HG02678 (cell line): ENCODE results near the gene HOXA13.

Experiments
- ATAC-seq: cut with Tn5 transposase; IDR thresholded peaks from one replicate; pipeline ENCODE4 v1.9.1; 2021; ENCODE audit warnings: mild to moderate bottlenecking, moderate library complexity; ENCODE audit not compliant: unreplicated experiment

The HOXA13 gene

DNA sequence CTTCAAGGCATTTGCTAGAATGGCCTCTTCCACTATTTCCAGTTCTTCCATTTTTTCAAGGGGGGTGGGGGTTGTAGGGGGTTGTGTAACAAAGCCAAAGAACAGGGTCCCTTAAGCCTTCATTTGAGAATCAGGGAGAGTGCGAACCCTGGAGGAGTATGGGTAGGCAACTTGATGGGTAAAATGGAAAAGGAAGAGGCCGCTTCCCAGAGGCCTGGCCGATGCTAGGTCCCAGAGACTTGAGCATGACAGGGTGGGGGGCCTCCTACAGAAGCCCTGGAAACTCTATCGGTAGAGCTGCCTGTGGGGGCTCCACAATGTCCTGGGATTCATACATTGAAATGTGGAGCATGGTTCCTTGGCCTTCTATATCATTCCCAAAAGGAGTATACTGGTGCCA is 9.1 kb upstream of the HOXA13 start:
- no peak for ATAC-seq

DNA sequence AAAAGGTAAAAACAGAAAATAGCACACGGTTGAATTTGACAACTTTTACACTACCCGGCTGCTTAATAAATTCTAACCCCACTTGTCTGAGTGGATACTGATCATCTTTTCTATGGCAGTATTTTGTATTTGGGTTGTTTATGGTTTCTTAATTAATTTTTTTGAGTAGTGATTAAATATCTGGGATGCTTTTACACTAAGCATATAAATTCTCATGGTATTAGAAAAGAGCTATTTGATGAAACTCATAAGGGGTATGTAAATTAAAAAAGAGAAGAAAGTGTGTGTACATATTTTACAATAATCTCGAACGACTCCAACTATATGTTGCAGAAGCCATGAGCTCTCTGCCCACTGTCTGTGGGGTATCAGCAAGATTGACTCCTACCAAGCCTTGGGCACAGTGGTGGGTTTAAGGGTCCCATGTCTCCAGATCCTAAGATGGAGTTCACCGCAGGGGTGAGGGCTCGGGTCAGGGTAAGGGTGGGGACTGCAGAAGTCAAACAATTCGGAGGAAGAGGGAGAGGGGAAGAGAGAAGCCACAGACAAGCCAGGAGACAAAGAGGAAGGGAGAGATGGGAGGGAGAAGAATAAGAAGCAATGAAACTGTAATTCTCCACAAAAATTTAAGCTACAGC is 7.6 kb upstream of the HOXA13 start:
- no peak for ATAC-seq

DNA sequence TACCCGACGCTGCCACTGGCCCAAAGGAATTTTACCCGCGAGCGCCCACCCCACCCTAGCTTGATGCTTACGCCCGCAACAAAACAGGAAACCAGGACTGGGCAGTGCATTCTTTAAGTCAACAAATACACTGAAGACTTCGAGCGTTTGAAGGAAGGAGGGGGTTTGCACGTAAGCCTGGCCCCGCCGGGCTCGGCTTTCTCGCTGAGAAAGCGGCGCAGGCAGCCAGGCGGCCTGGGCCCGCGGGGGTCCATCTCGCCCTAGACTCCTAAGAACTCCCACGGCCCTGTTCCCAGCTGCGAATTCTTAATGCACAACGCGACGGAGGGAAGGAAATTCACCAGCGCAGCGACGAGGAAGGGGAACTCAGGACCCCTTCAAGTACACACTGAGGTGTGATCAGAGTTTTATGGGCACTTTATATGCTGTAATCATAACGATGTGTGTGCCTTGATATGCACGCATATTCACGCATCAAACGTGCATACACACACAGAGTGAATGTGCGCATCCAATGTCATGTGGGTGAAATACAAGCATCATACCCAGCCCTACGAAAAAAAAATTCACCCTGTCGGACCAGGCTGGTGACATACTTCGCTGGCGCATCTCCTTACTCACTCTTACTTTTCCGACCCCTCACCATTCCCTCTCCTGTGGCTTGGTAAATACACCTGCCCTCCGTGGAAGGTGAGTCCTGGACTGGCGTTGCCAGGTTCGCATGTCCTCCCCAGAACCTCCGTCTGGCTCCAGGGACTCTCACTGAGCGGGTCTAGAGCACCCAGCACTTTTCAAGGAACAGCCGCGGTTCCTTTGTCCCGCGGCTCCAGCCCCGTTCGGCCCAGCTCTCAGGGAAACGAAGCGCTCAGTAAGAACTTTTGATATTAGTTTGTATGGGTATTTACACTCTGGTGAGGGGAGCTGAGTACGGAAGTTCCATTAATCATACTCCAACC is 5.7 kb upstream of the HOXA13 start:
- no peak for ATAC-seq

DNA sequence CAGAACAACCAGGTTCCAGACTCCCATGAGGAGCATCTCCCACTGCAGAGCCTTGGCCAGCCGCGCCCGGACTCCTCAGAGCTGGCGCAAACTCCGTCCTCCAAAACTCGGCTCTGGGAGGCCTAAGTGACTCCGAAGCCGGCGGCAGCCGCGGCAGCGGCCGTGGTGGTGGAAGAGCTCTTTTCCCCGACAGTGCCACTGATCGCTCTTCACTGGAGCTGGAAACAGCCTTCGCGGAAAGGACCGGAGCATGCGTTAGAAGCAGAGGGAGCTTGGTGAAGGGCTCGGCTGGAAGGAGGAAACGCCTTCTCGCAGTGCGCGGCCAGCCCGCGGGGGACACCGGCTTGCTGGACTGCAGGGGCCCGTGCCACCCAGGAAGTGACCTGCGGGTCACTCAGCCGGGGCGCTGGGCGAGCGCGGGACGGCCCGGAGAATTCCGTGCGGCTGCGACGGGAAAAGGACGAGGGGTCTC is 5.0 kb upstream of the HOXA13 start:
- ATAC-seq: no peak

DNA sequence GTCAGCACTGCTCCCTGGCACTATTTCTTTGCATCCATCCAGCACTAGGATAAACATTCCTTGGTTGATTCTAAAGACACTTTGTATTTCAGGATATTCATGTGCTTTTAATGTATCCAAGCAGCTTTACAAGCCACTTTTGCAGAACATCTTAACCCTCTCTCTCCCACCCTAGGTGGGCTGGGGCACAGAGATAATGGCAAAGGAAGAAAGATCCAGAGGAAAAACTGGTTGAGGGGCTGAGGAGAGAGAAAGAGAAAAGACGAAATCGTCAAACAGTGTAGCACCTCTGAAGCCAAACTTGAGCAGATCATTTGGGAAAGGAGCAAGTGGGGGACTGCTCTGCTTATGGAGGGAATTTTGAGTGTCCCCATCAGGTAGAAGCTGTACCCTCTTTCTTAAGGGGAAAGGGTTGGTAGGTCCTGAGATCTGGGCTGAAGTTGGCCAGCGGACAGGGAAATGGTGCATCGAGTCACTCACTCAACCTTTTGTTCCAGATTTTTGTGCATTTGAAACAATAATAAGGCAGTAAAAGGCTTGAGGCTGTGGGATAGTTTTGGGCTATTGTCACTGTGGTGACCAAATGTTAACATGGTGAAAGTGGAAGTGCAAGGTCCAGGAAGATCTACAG is 4.2 kb upstream of the HOXA13 start:
- ATAC-seq: no peak

DNA sequence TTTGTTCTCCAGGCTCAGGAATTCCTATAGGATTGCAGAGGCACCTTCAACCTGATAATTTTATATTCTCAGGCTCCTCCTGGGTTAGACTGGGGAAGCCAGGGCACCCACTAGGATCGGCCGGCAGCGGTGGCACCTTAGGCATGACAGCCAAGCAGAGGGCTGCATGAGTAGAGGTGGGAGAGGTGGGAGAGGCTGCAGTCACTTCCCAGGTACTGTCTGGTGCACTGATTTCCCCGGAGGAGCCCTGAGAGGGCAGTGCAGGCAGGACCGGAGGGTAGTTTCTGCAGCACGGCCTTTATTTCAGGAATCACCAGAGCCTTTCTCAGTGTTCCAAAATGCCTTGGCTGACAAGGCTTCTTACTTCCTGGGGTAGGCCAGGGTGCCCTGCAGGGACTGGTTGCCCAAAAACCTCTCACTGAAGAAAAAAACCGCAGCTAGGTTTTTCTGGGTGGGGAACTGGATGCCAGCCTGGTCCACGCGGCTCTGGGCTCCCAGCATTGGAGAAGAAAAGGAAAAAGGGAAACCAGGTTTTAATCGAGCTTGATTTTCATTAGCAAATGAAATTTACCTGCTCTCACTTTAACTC is 3.6 kb upstream of the HOXA13 start:
- no peak for ATAC-seq

DNA sequence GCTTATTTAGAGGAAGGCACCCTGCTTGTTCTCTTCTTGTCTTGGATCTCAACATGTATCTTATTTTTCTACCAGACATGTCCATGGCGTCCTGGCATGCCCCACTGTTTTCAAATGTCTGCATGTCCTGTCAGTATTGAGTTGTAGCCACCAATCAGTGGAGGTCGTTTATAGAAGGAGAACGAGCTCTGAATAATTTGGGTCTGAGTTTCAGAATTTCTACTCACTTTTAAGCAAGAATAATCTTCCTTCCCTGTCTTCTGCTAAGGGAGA is 2.9 kb upstream of the HOXA13 start:
- ATAC-seq: no peak

DNA sequence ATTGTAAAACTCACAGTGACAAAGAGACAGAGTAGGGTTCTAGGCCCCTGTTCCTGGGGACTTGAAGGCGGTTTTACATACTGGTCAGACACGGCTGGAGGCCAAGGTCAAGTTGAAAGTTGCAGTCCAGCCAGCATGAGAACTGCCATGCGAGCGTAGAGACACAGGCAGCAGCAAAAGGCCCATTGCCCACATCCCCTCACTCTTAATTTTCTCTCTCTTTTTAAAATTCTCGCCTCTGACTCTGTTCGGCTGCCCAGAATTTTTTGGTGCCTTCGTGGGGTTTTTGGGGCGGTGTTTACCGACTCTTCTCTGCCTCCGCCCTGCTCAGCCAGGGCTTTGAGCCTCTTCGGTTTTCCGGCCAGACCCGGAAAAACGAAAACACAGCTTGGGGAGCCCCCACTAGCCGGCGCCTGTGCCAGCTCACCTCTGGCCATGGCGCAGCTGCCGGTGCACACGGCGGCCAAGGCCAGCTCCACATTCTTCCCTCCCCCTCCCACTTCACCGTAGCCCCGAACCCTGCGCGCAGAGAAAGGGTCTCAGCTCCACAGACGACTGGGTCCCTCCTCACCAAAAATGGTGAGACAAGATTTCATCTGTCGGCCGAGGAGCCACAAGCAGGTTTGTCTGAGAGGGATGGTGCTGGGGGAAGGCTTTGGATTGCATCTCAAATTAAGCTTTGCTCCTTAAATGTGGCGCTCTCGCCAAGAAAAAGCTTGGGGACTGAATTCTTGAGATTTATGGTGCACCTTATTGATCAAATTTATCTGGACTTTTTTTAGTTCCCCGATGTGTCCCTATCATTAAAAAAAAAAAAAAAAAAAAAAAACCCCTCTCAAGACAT is 2.3 kb upstream of the HOXA13 start:
- no peak for ATAC-seq

DNA sequence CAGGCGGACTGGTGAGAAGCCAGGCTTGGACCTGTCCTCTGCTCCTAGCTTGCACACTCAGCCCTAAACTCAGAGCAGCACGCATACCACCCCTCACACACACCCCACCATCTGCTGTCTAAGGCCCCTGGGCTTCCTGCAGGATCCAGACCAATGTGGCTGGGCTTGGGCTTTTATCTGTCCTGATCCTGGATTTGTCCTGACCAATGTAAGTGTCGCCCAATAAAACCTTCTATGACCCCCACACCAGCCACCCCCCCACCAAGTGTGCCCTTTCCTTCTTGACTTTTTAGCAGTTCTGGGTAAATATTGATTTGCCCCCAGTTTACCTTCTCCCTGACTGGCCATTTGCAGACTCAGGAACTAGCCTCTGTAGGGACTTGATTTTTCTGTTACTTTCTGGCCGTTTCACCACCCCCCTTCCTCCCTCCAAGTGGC is 1.7 kb upstream of the HOXA13 start:
- no peak for ATAC-seq

DNA sequence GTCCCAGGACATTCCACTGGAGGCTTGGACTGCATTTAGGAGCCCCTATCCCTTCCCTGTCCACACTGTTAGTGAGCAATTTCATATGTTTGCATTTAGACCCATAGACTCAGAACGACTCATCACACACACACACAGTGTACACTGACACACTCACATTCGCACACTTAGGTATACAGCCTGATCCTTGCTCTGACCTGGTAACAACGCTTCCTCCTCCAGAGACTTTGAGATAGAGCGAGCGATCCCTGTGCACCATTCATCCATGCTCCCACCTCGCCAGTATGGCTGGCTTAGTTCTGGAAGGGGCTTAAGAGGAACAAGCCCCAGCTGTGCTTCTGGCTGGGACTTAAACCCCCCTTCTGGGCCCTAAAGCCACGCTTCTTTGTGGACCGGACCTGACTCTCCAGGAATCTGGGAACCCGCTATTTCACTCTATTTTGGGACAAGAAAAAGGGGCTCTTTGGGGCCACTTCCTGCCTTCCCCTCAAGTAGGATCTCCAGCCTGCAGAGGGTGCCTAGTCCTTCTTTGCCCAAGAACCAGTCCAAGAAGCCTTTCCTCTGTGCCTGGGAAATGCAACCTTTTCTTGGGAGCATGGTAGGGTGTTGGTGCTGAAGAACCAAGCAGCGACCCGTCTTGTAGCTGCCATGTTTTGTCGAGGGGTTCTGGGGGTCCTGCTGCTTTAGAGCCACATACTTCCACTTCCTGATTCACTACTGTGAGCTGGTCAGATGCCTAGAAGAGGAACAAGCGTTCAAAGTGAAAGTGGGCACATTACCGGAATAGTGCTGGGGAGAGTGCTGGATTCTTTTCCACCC is 1.1 kb upstream of the HOXA13 start:
- ATAC-seq: no peak

DNA sequence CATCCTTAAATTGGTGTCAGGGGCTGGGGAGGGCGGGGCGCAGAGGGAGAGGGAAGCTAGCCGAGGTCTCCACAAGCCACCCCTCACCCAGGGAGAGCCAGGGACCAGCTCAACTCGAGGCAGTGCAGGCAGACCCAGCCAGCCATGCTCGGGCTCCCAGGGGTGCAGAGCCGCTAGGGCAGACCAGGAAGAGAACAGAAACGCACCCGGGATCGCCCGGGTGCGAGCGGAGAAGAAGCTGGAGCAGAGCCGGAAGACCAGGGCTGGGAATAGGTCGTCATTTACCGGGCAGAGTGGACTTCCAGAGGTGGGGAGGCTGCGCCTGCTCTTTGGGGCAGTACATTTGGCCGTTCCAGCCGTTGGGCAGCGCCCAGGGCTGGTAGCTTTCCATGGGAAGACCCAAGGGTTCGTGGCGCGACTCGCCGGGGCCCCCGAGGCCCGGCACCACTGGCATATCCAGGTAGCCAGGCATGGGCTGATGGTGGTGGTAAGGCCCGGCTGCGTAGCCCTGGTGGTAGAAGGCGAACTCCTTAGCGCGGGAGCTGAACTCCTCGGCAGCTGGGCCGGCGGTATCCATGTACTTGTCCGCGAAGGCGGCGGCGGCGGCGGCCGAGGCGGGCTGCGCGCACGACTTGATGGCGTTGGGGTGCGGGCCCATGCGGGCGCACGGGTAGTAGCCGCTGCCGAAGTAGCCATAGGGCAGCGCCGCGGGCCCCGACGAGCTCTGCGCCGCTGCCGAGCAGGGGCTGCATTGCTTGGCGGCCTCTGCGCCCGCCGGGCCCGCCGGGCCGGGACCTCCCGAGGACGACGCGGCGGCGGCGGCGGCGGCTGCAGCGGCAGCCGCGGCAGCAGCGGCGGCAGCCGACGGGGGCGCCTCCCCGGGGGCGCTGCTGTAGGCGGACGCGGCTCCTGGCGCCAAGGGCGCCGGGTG is 755 bp downstream of the HOXA13 start:
- no peak for ATAC-seq

DNA sequence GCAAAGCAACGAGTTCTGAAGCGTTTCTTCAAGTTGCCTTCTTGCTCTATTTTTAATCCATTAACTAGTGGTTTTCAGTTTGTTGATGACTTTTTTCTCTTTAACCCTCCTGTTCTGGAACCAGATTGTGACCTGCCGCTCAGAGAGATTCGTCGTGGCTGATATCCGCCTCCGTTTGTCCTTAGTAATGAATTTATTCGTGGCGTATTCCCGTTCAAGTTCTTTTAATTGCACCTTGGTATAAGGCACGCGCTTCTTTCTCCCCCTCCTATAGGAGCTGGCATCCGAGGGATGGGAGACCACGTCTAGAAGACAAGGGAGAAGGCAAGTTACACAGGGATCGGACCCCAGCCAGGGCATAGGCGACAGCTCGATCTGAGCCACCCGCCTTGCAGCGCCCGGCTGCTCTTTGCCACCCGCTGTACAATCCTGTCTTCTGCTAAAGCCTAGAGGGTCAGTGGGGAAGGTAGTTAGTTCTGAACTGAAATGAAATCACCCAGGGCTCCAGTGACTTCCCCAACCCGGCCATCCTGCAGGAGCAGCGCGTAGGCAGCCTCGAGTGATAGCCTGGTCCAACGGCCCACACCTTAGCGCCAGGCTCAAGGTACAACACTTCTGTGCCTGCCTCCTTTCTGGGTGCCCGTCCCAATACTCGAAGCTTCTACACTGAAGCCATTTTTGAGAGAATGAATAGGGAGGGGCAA is 1.6 kb downstream of the HOXA13 start:
- ATAC-seq: no peak

DNA sequence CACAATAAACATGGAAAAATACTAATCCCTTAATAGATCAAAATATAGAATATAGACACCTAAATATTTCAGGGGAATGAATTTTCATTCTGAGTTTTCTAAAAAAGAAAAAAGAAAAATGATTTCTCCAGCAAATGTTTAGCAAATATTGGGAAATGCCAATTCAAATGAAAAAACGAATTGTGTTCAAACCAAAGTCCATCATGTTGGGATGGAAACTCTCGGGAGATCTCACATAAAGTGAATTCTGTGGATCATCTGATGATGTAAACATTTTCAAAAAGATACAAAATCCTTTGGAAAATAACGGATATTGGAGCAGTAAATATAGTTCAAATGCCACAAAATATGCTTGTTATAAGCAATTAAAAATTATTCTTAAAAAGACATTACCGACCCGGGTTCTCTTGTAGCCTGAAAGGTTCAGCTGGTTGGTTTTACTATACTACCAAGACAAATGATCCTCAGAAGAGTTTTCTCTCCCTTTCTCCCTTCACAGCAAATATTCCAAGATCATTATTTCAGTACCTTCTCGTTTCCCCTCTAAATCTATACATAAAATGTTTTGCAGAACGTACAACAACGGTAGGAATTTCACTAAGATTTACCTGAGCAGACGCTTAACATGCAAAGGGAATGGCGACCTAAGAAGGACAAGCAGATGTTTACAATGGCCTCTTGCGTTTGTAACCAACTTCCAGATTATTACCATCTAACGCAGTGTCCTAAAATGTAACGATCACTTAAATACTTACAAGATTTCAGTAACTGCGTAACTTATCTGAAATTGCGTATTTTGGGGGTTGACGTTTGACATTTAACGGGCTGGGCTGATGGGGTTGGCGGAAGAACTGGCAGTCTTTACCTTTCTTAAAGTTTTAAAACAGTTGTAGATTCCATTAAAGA is 2.5 kb downstream of the HOXA13 start:
- ATAC-seq: no peak

DNA sequence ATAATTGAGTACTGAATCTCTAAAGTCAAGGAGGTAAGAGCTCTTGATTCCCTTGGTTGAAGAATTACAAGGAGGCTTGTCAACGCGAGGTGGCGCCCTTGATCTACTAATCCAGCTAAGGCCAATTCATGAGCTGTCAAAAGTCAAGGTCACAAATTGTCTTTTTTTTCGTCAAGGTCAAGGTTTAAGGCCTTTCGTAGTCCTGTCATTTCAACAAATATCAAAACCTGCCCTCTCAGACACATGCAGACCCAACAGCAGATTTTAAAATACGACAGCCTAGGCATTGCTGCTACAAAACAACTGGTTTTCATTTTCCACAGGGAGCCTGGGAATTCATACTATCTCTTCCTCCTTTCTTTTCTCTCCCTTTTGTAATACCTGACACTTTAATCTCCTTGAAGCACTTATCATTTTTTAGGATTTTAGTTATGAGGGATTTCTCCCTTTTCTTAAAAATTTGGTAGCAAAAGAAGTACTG is 3.6 kb downstream of the HOXA13 start:
- no peak for ATAC-seq

DNA sequence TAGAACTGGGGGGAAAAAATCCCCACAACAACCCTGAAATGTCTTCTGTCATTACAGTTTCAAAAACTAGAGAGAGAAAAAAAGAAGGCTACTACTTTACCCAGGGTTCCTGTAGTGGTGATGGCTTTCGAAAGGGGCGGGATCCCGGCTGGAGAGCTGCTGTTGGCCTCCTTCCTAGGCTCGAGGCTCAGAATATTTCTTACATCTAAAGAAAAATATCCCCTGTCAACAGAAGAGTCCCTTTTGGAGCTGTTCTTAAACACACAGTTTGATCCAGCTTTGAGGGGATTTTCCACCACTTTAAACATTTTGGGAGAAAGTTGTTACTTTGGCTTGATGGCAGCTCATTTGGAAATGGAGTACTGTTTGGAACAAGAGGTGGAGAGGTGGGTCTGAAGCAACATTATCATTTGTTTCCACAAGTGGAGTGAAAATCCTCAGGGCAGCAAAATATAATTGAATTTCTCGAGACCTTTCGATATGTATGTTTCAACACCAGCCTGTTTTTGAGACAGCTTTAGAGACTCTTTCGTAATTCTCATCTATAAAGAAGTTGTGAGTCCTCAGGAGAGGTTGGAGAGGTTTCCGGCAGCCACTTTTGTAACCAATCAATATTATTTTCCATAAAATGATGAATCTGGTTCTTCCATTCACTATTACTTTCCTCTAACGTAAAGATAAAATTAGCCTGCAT is 5.1 kb downstream of the HOXA13 start:
- no peak for ATAC-seq

DNA sequence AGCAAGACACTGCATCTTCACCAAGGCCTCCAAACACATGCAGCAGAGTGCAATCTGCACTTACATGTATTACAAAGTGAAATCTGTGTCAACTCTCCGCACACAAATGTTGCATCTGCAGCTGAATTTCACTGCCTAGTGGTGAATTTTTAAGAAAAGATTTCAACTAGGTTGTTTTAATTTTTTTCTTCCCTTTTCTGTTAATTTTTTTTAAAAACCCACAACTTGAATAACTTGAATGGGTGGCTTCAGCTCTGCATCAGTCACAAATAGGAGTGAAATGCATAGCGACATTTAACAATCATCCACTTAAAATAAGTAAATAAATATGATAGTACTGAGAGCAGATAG is 5.9 kb downstream of the HOXA13 start:
- no peak for ATAC-seq
